ENCODE measurements around the gene TSPAN2. TPM values are rescaled to one million over a fixed set of nuclear protein-coding genes. Genes with fewer than 3 reads are reported as not detected.

TSPAN2 gene
- polyA plus RNA-seq, 1 donor from 2014 or later = 34.4 TPM

DNA sequence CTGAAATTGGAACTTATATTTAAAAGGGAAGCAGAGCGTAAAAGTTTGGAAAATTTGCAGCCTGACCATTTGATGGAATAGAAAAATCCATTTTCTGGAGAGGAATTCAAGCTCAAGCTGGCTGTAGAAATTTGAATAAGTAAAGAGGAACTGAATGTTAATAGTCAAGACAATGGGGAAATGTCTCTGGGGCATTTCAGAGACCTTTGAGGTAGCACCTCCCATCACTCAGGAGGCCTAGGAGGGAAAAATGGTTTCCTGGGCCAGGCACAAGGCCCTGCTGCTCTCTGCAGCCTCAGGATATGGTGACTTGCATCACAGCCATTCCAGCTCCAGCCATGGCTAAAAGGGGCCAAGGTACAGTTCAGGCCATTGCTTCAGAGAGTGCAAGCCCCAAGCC lies 77.3 kb downstream of the TSPAN2 start:
- Histone ChIP-seq H3K27me3 (ENCODE audit: insufficient read depth, low read depth, low read length) (no peaks in the 10 kb centered on the region), H3K9me3 (ENCODE audit: low read length) (no peaks in the 10 kb centered on the region), H3K4me2 (ENCODE audit: low read length) (no peak overlapping the region), H2AFZ (ENCODE audit: low read depth, low read length) (no peak overlapping the region), H3K9ac (ENCODE audit: low read length) (no peak overlapping the region), H4K20me1 (ENCODE audit: insufficient read depth) (no peaks in the 10 kb centered on the region), H3F3A (ENCODE audit: insufficient read depth, low read length, poor library complexity, severe bottlenecking) (no peaks in the 10 kb centered on the region), H3K79me2 (replicated peaks; ENCODE audit: insufficient read depth, low read length) (no peaks in the 10 kb centered on the region), H3K36me3 (ENCODE audit: insufficient read depth, low read length) (no peaks in the 10 kb centered on the region), H3K9me2 (ENCODE audit: insufficient read depth, low read length) (no peaks in the 10 kb centered on the region), H3K27ac (ENCODE audit: low read length) (no peak overlapping the region), H3K4me3 (ENCODE audit: low read length) (no peak overlapping the region)
- TF ChIP-seq EP300 (conservative IDR thresholded peaks at IDR 0.05; ENCODE audit: poor library complexity, severe bottlenecking) (no peak), EZH2 (IDR thresholded peaks at IDR 0.05; ENCODE audit: borderline replicate concordance, insufficient read depth, low read length, poor library complexity, severe bottlenecking) (no peak), SMC3 (conservative IDR thresholded peaks at IDR 0.05; ENCODE audit: poor library complexity) (no peak), RAD21 (conservative IDR thresholded peaks at IDR 0.05) (no peak), MXI1 (conservative IDR thresholded peaks at IDR 0.05; ENCODE audit: poor library complexity, severe bottlenecking) (no peak), TAF1 (IDR thresholded peaks at IDR 0.05; ENCODE audit: low read depth) (no peak), POLR2AphosphoS5 (IDR thresholded peaks at IDR 0.05) (no peak)
- TF ChIP-seq, protein P1, sequence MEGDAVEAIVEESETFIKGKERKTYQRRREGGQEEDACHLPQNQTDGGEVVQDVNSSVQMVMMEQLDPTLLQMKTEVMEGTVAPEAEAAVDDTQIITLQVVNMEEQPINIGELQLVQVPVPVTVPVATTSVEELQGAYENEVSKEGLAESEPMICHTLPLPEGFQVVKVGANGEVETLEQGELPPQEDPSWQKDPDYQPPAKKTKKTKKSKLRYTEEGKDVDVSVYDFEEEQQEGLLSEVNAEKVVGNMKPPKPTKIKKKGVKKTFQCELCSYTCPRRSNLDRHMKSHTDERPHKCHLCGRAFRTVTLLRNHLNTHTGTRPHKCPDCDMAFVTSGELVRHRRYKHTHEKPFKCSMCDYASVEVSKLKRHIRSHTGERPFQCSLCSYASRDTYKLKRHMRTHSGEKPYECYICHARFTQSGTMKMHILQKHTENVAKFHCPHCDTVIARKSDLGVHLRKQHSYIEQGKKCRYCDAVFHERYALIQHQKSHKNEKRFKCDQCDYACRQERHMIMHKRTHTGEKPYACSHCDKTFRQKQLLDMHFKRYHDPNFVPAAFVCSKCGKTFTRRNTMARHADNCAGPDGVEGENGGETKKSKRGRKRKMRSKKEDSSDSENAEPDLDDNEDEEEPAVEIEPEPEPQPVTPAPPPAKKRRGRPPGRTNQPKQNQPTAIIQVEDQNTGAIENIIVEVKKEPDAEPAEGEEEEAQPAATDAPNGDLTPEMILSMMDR (IDR thresholded peaks at IDR 0.05; ENCODE audit: poor library complexity, severe bottlenecking) = no peak
- TF ChIP-seq, protein P2, sequence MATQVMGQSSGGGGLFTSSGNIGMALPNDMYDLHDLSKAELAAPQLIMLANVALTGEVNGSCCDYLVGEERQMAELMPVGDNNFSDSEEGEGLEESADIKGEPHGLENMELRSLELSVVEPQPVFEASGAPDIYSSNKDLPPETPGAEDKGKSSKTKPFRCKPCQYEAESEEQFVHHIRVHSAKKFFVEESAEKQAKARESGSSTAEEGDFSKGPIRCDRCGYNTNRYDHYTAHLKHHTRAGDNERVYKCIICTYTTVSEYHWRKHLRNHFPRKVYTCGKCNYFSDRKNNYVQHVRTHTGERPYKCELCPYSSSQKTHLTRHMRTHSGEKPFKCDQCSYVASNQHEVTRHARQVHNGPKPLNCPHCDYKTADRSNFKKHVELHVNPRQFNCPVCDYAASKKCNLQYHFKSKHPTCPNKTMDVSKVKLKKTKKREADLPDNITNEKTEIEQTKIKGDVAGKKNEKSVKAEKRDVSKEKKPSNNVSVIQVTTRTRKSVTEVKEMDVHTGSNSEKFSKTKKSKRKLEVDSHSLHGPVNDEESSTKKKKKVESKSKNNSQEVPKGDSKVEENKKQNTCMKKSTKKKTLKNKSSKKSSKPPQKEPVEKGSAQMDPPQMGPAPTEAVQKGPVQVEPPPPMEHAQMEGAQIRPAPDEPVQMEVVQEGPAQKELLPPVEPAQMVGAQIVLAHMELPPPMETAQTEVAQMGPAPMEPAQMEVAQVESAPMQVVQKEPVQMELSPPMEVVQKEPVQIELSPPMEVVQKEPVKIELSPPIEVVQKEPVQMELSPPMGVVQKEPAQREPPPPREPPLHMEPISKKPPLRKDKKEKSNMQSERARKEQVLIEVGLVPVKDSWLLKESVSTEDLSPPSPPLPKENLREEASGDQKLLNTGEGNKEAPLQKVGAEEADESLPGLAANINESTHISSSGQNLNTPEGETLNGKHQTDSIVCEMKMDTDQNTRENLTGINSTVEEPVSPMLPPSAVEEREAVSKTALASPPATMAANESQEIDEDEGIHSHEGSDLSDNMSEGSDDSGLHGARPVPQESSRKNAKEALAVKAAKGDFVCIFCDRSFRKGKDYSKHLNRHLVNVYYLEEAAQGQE (IDR thresholded peaks at IDR 0.05; ENCODE audit: borderline replicate concordance) = no peak

DNA sequence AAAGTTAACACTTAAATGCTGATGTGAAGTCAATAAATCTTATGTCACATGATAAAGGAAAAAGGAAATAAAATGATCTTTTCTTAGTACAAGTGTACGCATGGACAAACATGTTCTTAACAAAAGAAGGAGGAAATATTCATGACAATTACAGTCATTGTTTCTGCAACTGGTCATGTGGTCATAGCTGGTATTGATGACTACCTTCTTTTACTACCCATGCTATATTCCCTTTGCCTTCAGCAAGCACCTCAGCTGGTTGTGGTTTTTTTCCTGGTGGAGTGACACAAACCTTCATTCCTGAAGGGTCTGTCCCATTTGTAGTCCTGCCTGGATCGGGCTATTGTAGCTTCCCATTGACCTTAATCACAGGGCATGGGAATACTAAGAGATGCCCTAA lies 83.1 kb downstream of the TSPAN2 start:
- Histone ChIP-seq H3K9ac (ENCODE audit: low read length) (no peak overlapping the region), H3K79me2 (replicated peaks; ENCODE audit: insufficient read depth, low read length) (no peaks in the 10 kb centered on the region), H3K36me3 (ENCODE audit: insufficient read depth, low read length) (no peaks in the 10 kb centered on the region), H3K4me3 (ENCODE audit: low read length) (no peak overlapping the region), H2AFZ (ENCODE audit: low read depth, low read length) (no peak overlapping the region), H3K27me3 (ENCODE audit: insufficient read depth, low read depth, low read length) (no peaks in the 10 kb centered on the region), H3K9me3 (ENCODE audit: low read length) (no peaks in the 10 kb centered on the region), H3K4me2 (ENCODE audit: low read length) (no peak overlapping the region), H3K27ac (ENCODE audit: low read length) (no peak overlapping the region), H3F3A (ENCODE audit: insufficient read depth, low read length, poor library complexity, severe bottlenecking) (no peaks in the 10 kb centered on the region), H3K9me2 (ENCODE audit: insufficient read depth, low read length) (no peaks in the 10 kb centered on the region), H4K20me1 (ENCODE audit: insufficient read depth) (no peaks in the 10 kb centered on the region)
- TF ChIP-seq EP300 (conservative IDR thresholded peaks at IDR 0.05; ENCODE audit: poor library complexity, severe bottlenecking) (no peak), RAD21 (conservative IDR thresholded peaks at IDR 0.05) (no peak), MXI1 (conservative IDR thresholded peaks at IDR 0.05; ENCODE audit: poor library complexity, severe bottlenecking) (no peak), POLR2AphosphoS5 (IDR thresholded peaks at IDR 0.05) (no peak), SMC3 (conservative IDR thresholded peaks at IDR 0.05; ENCODE audit: poor library complexity) (no peak), TAF1 (IDR thresholded peaks at IDR 0.05; ENCODE audit: low read depth) (no peak), EZH2 (IDR thresholded peaks at IDR 0.05; ENCODE audit: borderline replicate concordance, insufficient read depth, low read length, poor library complexity, severe bottlenecking) (no peak)
- TF ChIP-seq, protein P2 (IDR thresholded peaks at IDR 0.05; ENCODE audit: borderline replicate concordance) = no peak
- TF ChIP-seq, protein P1 (IDR thresholded peaks at IDR 0.05; ENCODE audit: poor library complexity, severe bottlenecking) = no peak

All from neural cell (in vitro differentiated cells).